IPS-NIHi11 (cell line): ENCODE results near the gene SIRPB1.
A peak's percentile ranks its signal among the peaks of the same experiment; 100 is the strongest.
"Not testable (repeated sequence)": the region's sequence is repeated elsewhere in the genome, so short reads cannot be mapped to it uniquely, and the experiment has no call there.

ENCODE experiments used
- DNase-seq: peaks from one replicate; pipeline ENCODE4 v3.0.0; 2012; ENCODE audit warnings: mixed read lengths, low spot score

Gene SIRPB1

DNA sequence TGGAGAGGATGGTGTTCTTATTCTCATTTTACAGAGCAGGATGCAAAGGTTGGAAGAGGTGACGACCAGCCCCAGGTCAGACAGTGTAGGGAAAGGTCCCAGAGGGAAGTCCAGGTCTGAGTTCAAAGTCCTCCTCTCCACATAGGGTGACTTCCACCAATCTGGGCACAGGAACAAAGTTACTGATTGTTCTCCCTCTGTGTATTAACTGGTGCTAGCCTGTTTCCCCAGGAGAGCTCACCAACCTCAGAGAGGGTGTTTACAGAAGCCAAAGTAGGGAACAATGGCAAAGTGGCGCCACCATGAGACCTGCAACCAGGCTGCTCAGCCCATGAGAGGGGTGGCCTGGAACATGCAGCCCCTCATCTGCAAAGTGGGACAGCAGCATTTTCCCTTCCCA, 16.8 kb upstream of the SIRPB1 start:
- no peak for DNase-seq

DNA sequence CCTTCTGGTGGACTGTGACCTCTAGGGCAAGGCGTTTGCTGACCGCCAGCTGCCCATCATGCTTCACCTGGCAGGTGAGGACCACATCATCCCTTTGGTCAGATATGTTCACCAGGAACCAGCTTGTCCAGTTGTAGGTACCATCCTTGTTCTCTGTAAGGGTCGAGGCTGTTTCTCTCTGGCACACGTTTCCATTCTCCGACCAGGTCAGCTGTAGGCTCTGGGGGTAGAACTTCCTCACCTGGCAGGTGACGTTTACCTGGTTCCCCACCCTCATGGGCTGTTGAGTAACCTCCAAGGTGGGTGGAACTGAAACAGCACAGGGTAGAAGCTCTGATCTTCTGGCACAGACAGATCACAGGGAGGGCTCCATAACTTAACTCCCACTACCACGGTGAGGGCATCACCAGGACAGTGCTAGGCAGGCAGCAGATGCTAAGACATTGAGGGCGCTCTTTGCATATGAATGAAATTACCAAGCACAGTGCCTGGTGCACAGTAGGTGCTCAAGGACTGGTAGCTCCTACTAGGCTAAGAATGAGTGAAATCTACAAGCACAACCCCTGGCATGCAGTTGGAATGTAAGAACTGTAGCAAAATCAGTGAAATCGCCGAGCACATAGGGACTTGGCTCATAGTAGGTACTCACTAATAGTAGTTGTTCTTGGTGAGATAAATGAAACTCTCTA, 15.6 kb upstream of the SIRPB1 start:
- DNase-seq, result no peak

DNA sequence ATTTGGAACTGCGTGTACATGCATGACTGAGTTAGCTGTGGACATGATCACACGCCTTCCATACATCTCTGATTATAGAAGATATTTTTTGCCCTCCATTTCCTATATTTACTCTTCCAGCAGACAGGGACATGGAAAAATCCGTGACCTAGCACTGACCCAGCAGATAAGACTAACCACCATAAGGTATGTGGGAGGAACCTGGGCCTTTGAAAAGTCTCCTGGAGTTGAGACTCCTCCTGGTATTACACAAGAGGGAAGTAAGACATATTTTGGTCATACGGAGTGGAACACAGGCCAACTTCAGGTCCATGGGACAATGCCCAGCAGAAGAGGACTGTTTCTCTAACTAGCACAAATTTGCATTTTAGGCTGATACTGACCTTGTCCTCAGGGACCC, 13.7 kb upstream of the SIRPB1 start:
- DNase-seq, result no peak

DNA sequence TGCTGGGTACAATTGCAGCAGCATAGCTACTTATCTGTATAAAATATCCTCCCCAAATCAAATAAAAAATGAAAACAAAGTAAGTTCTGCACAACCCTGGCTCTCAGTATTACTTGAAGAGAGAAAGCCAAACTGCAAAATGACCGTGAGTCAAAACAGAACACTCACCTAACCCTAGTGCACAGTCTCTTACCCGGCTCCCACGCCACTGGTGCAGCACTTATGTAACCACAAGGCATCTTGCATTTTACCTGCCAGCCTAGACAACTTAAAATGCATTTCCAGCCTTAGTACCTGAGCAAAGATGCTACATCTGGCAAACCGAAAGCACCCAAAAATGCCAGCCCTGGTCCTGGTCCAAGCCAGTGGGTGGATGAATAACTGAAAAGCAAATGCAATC, 12.4 kb upstream of the SIRPB1 start:
- no peak for DNase-seq

DNA sequence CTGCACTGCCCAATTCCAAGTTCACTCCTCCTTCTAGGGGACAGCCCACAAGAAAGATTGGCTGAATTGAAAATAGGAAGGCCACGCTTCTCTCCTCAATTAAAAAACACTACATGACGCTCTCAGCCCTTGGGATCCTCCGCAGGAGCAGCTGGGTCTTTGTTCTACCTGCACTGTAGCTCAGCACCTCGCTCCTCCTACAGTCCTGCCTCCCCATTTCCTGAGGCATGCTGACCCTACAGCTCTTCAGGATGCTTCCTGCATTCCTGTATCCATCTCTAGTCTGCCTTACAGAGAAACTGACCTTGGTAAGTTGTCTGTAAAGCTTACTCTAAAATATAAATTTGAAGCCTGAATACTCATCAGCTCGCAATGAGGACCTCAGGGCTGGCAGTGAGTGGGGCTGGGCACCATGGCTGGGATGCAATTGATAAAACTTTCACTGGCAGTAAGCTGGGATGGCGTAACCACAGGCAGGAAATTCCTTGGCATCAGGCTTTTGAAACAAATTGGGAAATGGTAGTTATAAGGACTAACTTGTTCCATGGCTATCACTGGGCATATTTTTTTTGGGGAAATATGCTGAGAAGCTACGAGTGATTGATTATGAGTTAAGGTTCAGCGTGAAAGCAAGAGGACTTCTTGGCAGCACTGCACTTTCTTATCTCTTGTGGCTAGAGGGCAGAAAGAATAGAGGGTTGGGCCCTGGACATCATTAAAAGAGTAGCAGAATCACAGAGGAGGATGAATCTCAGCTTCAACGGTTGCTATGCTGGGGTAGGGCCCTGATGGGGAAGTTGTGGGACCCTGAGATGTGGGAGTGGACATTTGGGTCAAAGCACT, 11.7 kb upstream of the SIRPB1 start:
- peak; percentile 34 for DNase-seq

GRCh38 chr20:1630186-1630585, 10.4 kb upstream of the SIRPB1 start:
- no peak for DNase-seq

DNA sequence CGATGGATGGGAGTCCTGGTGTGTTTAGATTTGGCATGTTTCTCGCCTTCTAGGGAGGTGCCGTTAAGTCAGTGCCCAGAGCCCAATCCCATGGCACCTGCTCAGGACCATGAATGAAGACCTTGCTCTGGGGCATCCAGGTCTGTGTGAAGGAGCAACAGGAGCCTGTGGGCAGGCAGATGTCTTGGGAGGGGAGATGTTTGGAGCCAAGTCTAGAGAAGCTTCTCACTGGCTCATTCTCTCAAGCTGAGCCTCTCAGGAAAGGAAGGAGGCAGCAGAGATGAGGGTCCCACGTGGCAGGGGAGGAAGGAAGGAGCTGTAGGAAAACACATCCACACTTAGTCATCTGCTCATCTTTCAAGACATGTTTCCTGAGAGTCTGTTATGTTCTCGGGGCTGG, 9.5 kb upstream of the SIRPB1 start:
- DNase-seq, result no peak

DNA sequence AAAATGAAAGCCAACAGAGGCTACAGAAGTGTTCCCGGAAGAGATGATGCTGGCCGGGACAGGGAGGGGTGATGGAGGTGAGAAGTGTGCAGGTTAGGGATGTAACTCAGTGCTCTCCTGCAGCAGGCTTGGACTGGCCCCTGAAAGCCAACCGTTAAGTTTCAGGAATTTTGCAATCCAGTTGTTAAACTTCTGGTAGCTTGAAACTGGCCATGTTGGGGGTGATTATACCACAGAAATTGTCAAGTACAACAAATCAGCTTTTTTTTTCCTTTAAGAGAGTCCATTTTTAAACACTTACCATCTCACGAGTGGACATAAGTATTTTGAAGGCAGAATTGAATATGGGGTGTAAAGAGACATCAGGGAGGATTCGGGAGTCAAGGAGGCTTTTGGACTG, 8.8 kb upstream of the SIRPB1 start:
- no peak for DNase-seq

DNA sequence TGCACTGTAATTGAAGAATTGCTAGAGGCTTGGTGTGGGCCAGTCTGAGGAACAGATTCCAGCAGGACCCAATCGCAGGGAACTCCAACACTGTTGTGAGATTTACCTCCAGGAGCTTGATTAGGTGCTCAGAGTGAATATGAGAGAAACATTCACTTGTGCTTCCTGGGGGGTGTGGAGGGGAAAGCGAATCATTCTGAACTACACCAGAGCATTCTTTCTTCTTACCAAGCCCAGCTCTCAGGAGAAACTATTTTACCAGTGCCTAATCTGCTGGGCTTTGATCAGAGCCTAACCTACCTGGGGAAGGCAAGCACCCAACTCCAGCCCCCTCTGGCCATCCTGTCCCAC, 7.4 kb upstream of the SIRPB1 start:
- no peak for DNase-seq

GRCh38 chr20:1626528-1627199, 6.9 kb upstream of the SIRPB1 start:
- no peak for DNase-seq

- no peak for DNase-seq
Observed at GRCh38 chr20:1625083-1625690, 5.4 kb upstream of the SIRPB1 start.

DNA sequence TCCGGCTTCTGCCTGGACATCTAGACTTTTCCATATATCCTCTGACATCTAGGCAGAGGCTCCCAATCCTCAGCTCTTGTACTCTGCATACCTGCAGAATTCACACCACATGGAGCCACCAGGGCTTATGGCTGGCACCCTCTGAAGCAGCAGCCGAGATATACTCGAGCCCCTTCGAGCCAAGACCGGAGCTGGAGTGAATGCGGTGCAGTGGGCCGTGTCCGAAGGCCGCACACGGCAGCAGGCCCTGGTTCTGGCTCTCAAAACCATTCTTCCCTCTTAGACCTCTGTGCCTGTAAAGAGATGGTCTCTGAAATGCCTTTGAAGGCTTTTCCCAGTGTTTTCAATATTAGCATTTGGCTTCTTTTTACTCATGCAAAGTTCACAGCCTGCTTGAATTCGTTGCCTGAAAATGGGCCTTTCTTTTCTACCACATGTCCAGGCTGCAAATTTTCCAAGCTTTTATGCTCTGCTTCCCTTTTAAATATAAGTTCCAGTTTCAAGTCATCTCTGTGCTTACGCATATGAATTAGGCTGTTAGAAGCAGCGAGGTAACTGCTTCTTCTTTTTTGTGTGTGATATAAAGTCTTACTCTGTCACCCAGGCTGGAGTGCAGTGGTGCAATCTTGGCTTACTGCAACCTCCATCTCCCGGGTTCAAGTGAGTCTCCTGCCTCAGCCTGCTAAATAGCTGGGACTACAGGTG, 3.8 kb upstream of the SIRPB1 start:
- DNase-seq, result no peak

DNA sequence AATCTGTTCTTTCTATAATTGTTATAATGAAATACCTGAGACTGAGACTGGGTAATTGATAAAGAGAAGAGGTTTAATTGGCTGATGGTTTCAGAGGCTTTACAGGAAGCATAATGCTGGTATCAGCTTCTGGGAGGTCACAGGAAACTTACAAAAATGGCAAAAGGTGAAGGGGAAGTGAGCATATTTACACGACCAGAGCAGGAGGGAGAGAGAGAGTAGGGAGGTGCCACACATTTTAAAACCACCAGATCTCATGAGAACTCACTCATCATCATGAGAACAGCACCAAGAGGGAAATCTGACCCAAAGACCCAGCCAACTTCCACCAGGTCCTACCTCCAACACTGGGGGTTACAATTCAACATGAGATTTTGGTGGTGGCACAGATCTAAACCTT, 2.6 kb upstream of the SIRPB1 start:
- no peak for DNase-seq

DNA sequence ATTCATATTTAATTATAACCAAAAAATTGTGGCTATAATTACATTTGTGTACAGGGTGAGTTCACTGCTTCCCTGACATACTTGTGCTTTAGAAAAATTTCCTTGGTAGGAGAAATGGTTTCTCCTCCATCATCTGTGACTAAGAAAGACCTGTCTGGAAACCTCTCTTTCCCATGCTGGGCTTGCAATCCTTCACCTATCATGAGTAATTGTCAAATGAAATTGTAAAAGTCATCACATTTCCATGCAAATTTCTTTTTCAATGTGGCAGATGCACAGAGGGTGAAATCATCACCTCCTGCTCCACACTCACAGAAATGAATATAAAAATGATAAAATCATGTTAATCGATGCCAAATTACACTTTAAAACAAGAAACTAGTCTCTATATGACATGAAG, 1.5 kb upstream of the SIRPB1 start:
- DNase-seq, result no peak

DNA sequence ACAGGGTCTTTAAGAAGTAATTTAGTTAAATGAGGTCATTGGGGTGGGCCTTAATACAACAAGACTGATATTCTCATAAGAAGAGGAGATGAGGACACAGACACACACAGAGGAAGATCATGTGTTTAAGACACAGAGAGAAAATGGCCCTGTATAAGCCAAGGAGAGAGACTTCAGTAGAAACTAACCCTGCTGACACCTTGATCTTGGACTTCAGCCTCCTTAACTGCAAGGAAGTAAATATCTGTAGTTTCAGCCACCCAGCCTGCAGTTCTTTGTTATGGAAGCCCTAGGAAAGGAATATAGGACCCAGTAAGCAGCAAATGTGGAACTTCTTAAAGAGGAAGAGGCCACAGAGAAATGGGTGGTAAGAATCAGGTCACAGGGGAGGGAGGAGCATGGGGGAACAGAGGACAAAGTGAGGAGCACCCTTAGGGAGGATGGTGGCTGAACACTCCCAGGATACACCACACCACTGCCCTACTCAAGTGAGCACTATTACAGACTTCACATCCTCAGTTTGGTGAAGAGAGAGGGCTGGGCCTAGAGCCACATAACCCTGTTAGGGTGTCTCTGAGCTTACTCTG, 762 bp downstream of the SIRPB1 start:
- no peak for DNase-seq

DNA sequence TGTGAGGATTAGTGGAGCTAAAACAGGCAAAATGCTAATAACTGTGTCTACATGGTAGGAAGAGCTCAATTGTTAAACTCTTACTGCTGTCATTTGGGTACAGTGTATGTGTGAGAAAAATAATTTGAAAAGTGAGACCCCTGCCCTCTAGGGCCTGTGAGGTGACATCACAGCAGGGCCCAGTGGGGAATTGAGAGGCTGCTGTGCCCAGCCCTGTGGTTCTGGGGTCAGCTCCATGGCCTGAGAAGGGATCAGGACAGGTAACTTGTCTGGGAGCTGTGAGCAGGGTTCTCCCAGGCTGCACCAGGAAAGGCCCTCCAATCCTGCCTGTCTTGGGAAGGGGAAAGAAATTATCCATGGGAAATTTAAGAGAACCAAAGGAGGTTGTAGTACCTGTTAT, 1.3 kb downstream of the SIRPB1 start:
- no peak for DNase-seq

- DNase-seq, result no peak
Observed at GRCh38 chr20:1616858-1617434, 2.9 kb downstream of the SIRPB1 start.

GRCh38 chr20:1610404-1610803, 9.4 kb downstream of the SIRPB1 start:
- not testable (repeated sequence) for DNase-seq

DNA sequence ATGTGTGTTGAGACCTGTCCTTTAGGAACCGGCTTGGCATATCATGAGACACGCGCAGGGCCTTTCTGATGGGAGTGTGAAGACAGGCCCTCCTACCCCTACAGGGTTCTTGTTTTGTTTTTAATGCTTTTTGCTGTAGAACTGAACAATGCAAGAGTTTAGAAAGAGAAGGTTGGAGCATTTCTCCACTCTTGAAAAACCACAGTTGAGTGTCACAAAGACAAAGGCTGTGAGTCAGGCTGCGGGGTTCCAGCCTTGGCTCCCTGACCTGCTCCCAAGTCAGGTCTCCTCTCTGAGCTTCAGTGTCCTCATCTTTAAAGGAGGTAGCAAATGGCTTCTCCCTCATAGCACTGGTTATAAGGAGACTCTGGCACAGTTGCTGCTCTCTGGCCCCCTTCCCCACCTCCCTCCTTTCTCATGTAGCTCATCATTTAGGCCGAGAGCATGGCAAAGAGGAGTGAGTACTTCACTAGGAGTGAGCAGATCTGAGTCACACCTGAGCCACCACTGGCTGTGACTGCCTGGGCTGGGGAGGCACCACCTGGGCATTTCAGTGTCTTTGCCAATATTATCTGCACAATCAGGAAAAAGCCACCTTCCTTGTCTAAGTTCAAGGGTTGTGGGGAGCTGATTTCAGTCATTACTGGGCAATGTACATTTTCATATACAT, 11.0 kb downstream of the SIRPB1 start:
- not testable (repeated sequence) for DNase-seq

DNA sequence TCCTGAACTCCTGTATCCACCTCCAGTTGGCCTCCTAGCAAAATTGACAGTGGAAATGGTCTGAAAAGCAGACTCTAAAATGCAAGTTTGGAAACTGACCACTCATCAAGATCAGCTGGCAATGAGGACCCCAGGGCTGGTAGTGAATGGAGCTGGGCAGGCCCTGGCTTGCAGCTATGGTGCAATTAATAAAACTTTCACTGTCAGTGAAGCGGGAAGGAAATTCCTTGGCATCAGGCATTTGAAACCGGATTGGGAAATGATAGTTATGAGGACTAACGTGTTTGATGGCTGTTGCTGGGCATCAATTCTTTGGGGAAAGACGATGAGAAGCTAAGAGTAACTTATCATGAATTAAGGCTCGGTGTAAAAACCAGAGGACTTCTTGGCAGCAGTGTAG, 19.1 kb downstream of the SIRPB1 start:
- DNase-seq, result no peak

DNA sequence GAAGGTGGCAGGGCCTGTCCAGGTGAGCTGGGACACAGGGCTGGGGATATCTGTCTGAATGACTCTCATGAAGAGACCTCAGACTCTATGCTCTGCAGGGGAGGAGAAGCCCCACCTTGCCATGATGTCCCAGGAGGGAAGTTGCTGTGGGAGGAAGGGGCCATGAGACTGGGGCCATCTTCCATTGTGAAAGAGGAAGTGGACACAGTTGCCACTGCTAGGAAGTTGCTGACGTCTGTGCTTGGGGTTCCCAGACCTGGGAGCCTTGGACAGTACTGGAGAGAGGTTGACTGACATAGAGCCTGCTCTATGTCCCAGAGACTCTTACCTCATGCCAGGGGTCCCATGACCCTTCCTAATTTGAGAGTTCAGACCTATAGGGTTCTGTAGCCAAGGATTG, 24.5 kb downstream of the SIRPB1 start:
- no peak for DNase-seq
